Right renal cortex interstitium (tissue), 3 donors: ENCODE data around the gene USH1C. TPM values are rescaled to one million over a fixed set of nuclear protein-coding genes. Genes with fewer than 3 reads are reported as not detected.

ENCODE experiments used
- DNase-seq, 3 donors: peaks; one replicate each; pipeline ENCODE4 v3.0.0-alpha.2; 2013; ENCODE audit warnings: low read depth in 3 of 3, low spot score in 2 of 3
- polyA plus RNA-seq, 3 donors: library from polyadenylated mRNA; unstranded; fragments of 120-200 nt; gene quantifications; one replicate each; pipeline ENCODE4 v1.2.1, GENCODE V29; 2013; ENCODE audit not compliant: insufficient read length in 3 of 3

The USH1C gene
- polyA plus RNA-seq, 3 donors: 54.8 to 65.4 (median 64.8) TPM

DNA sequence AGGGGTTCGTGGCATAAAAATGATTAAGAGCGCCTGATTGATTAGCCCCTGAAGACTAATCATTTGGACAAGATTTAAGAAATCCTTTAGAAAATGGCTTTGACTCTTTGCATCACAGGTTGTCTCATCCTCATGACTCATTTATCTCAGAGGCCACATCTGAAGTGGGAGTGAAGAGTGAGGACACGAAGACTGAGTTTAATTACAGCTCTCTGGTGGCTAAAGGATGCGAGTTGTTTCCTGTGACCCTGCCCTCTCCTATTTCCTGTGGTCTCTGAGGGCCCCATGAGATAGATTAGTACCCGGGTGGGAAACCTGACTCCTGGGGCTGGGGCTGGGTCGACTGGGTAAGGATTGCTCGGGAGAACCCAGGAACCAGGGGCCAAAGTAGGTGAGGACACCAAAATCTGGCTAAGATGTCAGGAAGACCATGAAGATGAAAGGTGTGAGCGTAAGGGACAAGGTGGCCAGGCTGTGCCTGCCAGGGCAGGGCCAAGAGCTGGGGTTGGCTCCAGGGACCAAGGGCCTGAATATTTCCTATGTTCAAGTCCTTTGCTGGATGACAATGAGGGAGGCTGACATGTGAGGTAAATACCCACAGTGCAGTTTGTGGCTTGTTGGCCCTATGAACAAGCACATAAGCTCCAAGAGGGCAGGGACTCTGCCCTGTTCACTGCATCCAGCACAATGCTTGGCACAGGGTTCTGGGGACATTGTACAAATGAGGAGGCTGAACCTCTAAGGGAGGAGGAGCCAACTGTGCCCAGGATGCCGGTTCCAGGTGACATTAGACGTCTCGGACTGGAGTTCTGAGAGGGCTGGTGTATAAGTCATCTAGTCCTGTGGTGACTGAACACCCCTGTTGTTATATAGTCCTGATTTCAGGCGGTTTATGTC lies 6.5 kb upstream of the USH1C start:
- no peak for DNase-seq

DNA sequence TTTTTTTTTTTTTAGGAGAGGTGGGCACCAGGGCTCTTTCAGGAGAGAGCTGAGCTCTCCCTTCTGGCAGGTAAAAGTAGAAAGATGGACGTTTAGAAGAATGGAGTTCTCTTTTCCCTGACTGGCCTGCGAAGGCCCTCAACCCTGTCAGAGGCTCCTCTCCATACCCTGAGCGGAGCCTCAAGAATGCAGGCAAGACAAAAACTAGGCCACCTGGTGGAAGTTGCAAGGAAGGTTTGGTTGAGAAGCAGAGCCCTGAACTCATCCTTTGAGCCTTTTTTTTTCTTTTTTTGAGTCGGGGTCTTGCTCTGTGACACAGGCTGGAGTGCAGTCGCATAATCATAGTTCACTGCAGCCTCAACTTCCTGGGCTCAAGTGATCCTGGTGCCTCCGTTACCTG lies 4.2 kb upstream of the USH1C start:
- no peak for DNase-seq

GRCh38 chr11:17547932-17548331 lies 3.7 kb upstream of the USH1C start:
- no peak for DNase-seq

- DNase-seq: no peak
Observed at GRCh38 chr11:17547051-17547577, 2.9 kb upstream of the USH1C start, which contains the start of gene OTOG. Gene OTOG (plus strand): TSS chr11:17547259. CDS start chr11:17547373, 114 bp downstream.

GRCh38 chr11:17546240-17546639 lies 2.0 kb upstream of the USH1C start:
- no peak for DNase-seq

DNA sequence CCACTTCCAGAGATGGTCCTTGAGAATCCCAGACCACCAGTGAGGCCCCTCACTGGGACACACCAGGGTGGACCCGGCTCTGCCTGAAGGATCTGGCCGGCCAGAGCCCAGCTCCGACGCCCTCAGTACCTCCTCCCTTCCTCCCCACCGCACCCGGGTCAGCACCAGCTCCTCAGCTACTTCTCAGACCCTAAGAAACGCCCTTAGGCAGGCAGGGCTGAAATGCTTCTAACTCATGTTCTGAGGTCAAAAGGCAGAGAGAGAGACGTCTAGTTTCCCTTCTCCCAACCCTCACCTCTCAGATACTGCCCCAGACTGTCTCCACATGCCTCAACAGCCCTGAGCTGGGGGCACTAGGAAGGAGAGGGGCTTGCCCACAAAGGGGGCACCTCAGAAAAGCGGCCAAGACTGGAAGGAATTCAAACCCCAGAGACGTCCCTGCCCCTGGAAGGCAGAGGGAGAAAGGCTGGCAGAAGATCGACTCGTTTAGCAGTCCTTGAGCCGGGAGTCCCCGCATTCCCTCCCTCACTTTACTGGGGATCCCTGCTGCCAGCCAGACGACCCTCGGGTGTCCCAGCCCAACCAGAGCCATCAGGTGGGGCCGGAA lies 539 bp downstream of the USH1C start:
- no peak for DNase-seq

GRCh38 chr11:17543041-17543440 lies 1.2 kb downstream of the USH1C start:
- no peak for DNase-seq

DNA sequence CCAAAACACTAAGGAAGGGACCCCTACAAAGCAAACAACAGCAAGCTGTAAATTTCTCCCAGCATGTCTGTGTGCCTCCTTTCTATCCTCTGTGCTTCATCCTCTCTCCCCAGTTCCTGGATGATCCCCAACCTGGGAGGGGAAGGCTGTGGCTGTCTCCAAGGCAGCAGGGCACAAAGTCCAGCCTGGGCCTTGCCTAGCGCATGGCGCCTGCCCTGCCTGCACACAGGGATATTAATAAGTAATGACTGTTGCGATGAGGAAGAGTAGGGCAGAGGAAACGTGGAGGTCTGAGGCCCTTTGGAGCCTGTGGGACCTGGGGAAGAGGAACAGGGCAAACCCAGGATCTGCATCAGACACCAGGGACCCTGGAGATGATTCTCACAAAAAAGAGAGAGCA lies 2.0 kb downstream of the USH1C start:
- no peak for DNase-seq

DNA sequence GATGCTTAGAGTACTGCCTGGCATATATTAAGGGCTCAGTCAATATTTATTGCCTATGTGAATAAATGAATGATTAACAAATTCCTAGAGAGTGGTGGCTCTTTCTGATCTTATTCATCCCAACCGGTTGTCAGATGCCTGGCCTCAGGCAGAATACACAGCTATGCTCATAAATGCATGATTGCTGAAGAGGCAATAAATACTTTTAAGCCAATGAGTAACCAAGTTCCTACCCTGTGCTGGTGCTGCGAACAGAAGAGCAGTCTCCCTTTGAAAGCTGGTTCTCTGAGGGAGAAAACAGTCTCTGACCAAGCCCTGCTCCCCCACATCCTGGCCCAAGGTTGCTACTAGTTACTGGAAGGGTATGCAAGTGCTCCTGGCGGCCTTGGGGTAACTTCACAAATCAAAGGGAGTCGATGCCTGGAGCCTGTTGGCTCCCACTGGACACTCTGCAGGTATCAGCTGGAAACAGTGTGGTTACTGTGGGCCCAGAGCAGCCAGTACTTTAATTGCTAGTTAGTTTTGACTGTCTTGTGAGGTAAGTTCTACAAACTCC lies 2.8 kb downstream of the USH1C start:
- no peak for DNase-seq

DNA sequence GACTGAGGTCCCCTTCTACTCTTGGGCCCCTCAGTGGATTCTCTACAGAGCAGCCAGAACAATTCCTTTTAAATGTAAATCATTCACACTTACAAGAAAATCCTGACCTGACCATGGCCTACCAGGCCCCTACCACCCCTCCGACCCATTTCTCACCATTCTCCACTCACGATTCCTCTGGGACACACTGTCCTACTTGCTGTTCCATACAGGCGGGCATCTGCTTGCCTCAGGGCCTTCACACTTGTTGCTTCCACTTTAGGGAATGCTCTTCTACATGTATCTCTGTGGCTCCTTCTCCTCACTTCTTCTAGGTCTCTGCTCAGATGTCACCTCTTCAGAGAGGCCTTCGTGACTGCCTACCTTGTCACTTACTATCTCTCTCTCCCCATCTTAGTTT lies 3.4 kb downstream of the USH1C start:
- DNase-seq: no peak

- DNase-seq: no peak
Observed at GRCh38 chr11:17538731-17539130, 5.5 kb downstream of the USH1C start.

DNA sequence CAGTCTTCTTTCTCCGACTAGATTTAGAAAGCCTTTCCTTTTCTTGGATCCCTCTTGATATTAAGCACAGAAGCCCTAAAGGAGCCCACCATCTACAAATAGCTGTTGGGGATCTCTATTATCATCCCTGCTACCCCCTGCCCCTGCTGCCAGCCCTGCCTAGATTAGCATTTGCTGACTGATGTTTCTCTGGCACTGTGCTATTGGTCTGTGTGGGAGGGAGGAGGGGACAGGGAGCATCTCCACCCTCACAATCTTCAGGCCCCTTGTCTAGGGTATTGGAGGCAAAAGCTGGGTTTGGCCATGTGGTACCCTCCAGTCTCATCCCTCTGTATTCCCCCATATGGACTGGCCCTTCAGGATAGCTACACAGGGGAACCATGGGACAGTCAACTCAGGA lies 6.2 kb downstream of the USH1C start:
- DNase-seq: no peak

DNA sequence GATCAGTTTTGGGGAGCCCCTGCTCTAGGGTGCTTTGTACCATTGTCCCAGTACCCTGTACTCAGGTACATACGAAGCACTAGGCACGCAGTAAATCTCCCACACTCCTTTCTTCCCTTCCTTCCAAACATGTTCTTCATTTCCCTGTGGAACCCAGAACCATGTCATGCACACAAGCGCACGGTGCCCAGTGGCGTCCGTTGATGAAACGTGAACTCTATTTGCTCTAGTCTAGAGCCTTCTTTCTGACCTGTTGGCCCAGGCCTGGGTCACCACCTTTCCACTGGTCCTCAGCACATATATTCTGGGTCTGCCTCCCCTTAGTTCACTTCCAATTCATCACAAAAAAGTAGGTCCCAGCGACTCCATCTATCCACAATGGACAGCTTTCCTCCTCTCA lies 7.0 kb downstream of the USH1C start:
- no peak for DNase-seq

GRCh38 chr11:17535488-17535887 lies 8.7 kb downstream of the USH1C start:
- DNase-seq: no peak

DNA sequence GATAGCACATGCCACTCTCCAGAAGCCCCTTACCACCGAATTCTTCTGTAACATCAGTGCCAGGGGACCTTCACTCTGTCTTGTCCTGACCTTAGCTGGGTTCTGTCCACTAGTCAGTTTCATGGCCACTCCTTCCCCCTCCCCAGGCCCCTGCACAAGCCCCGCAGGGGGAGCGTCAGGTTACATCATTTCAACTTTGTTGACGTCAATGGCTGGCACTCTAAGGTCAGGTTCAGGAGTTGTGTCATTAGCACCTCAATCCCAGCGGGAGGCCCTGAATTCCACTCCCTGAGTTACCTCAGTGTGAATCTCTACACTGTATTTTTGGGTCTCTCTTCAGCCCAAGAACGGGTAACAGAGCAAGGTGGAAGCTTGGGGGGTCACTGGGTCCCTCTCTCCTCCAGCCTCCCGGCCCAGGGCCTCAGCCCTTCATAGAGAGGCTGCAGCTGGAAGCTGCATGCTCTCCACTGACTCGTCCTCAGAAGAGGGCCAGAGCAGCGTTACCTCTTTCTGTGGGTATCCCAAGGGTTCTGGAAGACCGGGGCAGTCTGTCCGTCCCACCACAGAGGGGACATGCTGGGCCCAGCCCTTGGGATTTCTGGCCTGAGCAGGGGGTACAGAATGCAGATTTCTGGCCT lies 10.3 kb downstream of the USH1C start:
- DNase-seq: no peak

GRCh38 chr11:17533341-17533740 lies 10.9 kb downstream of the USH1C start:
- DNase-seq: no peak

DNA sequence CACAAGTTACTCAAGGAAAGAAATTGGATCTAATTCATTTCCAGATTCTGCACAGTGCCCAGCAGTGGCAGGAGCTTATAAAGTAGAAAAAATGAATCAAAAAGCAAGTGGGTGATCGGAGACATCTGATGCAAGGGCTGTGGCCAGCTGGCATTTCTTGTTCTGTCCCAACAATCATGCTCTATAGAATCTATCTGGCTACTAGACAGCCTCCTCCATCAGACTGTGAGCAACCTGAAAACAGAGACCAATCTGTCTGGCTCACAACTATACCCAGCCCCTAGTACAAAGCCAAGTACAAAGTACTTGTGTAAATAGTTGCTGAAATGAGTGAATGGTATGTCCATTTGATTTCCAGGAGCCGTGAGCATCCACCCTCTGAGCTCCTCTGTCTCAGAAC lies 11.4 kb downstream of the USH1C start:
- DNase-seq: no peak

- DNase-seq: no peak
Observed at GRCh38 chr11:17531636-17532113, 12.5 kb downstream of the USH1C start.

DNA sequence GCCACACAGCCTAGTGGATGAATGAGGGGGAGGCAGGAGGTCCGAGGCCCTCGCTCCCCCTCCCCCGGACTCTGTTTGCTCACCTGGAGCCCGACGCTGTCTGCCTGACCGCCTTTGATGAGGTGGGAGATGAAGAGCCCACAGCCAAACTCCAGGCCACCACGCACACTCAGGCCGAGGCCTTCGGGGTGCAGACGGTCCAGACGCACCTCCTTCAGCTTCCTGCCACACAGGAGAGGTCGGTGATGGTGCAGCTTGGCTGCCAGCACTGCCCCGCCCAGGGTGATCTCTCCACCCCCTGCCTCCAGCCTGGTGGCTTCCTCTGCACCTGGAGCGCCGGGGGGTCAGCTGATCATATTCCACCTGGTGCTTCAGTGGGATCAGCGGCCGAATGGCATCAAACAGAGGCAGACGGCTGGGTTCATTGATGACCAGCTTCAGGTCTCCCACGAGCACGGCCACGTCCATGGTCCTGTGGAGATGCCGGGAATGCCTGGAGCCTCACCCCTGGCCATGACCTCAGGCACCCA lies 13.1 kb downstream of the USH1C start:
- DNase-seq: no peak

- DNase-seq: no peak
Observed at GRCh38 chr11:17529844-17530185, 14.4 kb downstream of the USH1C start.
